ENCODE measurements around the gene NT5C1B. TPM values are rescaled to one million over a fixed set of nuclear protein-coding genes. Genes with fewer than 3 reads are reported as not detected.

The NT5C1B gene
- total and polyA plus RNA-seq, 10 of the 15 experiments (the other 5 are each of a cell fraction or from before 2014, with no cell fraction given) = 0.40 to 0.44 TPM; not detected in 8

- POLR2A ChIA-PET = no interaction called here
- in situ Hi-C loops (cut with MboI) = no loop called here
Measured at GRCh38 chr2:18518116-18519111, 71.0 kb downstream of the NT5C1B start.

More at GRCh38 chr2:18518116-18519111, 71.0 kb downstream of the NT5C1B start:
- Histone ChIP-seq H3K9me3 (replicated peaks; ENCODE audit: control insufficient read depth, insufficient read depth, low read length) (no peaks in the 10 kb centered on the region), H3K79me2 (ENCODE audit: control insufficient read depth, insufficient read depth, low read length) (no peaks in the 10 kb centered on the region), H3K27ac (ENCODE audit: control insufficient read depth, insufficient read depth) (no peak overlapping the region), H3K4me1 (ENCODE audit: control insufficient read depth, insufficient read depth, low read length) (no peaks in the 10 kb centered on the region), H3K36me3 (ENCODE audit: control insufficient read depth in 2 of 2, insufficient read depth in 2 of 2, low read length in 1 of 2) (no peaks in the 10 kb centered on the region), H2AFZ (ENCODE audit: control insufficient read depth, low read depth, low read length) (no peak overlapping the region), H3K27me3 (replicated peaks in 1 of 2; ENCODE audit: control insufficient read depth in 2 of 2, insufficient read depth in 2 of 2, low read length in 1 of 2) (peaks cover 0 to under 1% of the 10 kb centered on the region in 2 experiments; a peak in 2 of 4 replicates), H3K4me2 (ENCODE audit: control insufficient read depth, insufficient read depth) (no peak overlapping the region), H3K4me3 (no peak overlapping the region), H4K20me1 (ENCODE audit: control insufficient read depth, insufficient read depth) (no peaks in the 10 kb centered on the region; the same call in 1 of the 2 replicates), H3K9ac (ENCODE audit: control insufficient read depth, insufficient read depth, low read length) (no peak overlapping the region)
- RAD21 ChIA-PET (ENCODE audit: unreplicated experiment) = no interaction called here
- CTCF ChIA-PET = interaction anchor here (0.6 to 1.6 kb wide), 7 partner anchors 20 to 1343 kb away, joined by 3 to 5 read pairs (median 3); no protein-coding TSS in a partner anchor
- WGBS (ENCODE audit: insufficient coverage, insufficient replicate concordance, low lambda C conversion rate, missing lambda C conversion rate) = 37% methylated on average over 11 of the region's 11 CpGs
- no peak for DNase-seq (ENCODE audit: low read depth, low spot score)
- FAIRE-seq = no peak
- SMC1A ChIA-PET (ENCODE audit: uncharacterized antibody, unreplicated experiment) = interaction anchor here (0.7 to 1.3 kb wide), 2 partner anchors 529 to 854 kb away, joined by 3 read pairs; no protein-coding TSS in a partner anchor
- intact Hi-C loops (cut with micrococcal nuclease; ENCODE audit: unreplicated experiment) = no loop called here
- no peak for ATAC-seq
- no TSS peak for BruUV-seq (replicated peaks)
- TF ChIP-seq POU2F2 (IDR thresholded peaks at IDR 0.05; ENCODE audit: borderline replicate concordance, low read depth, low read length) = no peak
- TF ChIP-seq FOXK2 (IDR thresholded peaks at IDR 0.05) = no peak
- TF ChIP-seq HDAC2 (IDR thresholded peaks at IDR 0.05) = no peak
- TF ChIP-seq EZH2 (IDR thresholded peaks at IDR 0.05; ENCODE audit: borderline replicate concordance, control insufficient read depth, low read depth, low read length) = no peak
- TF ChIP-seq CHD1 (IDR thresholded peaks at IDR 0.05; ENCODE audit: low read depth, low read length) = no peak
- TF ChIP-seq RUNX3 (IDR thresholded peaks at IDR 0.05; ENCODE audit: low read length) = no peak
- TF ChIP-seq BHLHE40 (IDR thresholded peaks at IDR 0.05; ENCODE audit: borderline replicate concordance in 1 of 2, low read depth in 2 of 2, low read length in 1 of 2) = no peak
- TF ChIP-seq KLF5 (IDR thresholded peaks at IDR 0.05; ENCODE audit: partially characterized antibody) = no peak
- TF ChIP-seq CBX3 (IDR thresholded peaks at IDR 0.05; ENCODE audit: borderline replicate concordance, low read depth) = no peak
- TF ChIP-seq LARP7 (IDR thresholded peaks at IDR 0.05) = no peak
- TF ChIP-seq RB1 (IDR thresholded peaks at IDR 0.05; ENCODE audit: borderline replicate concordance) = no peak
- TF ChIP-seq PAX5 (IDR thresholded peaks at IDR 0.05; ENCODE audit: borderline replicate concordance, low read depth, low read length) = no peak
- no peak for TF ChIP-seq NFYA (IDR thresholded peaks at IDR 0.05; ENCODE audit: borderline replicate concordance, low read depth, low read length)
- TF ChIP-seq SUZ12 (IDR thresholded peaks at IDR 0.05; ENCODE audit: unreplicated experiment) = no peak
- TF ChIP-seq CEBPZ (IDR thresholded peaks at IDR 0.05; ENCODE audit: low read depth, low read length) = no peak
- no peak for TF ChIP-seq IKZF1 (conservative IDR thresholded peaks at IDR 0.05)
- no peak for TF ChIP-seq RAD21 (IDR thresholded peaks at IDR 0.05; ENCODE audit: insufficient read depth, low read depth, low read length)
- TF ChIP-seq YY1 (IDR thresholded peaks at IDR 0.05; ENCODE audit: low read depth, low read length) = no peak

All from GM12878 (cell line).